Measurements from ENCODE around the gene BCKDHA.

- TF ChIP-seq CTCF (IDR thresholded peaks at IDR 0.05 in 4 of 5, conservative IDR thresholded peaks at IDR 0.05 in 1 of 5) (no peak), POLR2A (IDR thresholded peaks at IDR 0.05) (no peak)
These were observed 31.5 kb upstream of the BCKDHA start for GRCh38 chr19:41366089-41366488.

Measured in gastrocnemius medialis (tissue), 4 donors.